ENCODE data around the gene PCNX2.

GRCh38 chr1:233102341-233102740 is 193.2 kb downstream of the PCNX2 start:
- TF ChIP-seq MTA2 (IDR thresholded peaks at IDR 0.05; ENCODE audit: low read depth) (no peak), ATF3 (IDR thresholded peaks at IDR 0.05; ENCODE audit: borderline replicate concordance, extremely low read depth, low read depth, low read length) (no peak), E2F4 (IDR thresholded peaks at IDR 0.05; ENCODE audit: low read depth, low read length) (no peak), HDAC2 (IDR thresholded peaks at IDR 0.05) (no peak)

Measured in GM12878 (cell line).